A549 (cell line): ENCODE measurements around the gene EFNA5. TPM values are rescaled to one million over a fixed set of nuclear protein-coding genes. Genes with fewer than 3 reads are reported as not detected.

ENCODE experiments used
- ATAC-seq, 2 experiments: fragments of 200-7000 bp in 1 of 2; fragments of >200 bp in 1 of 2; cut with Nextera tagmentation in 1 of 2; cut with Tn5 transposase in 1 of 2; 3 replicates each; pipeline versions ENCODE4 v1.8.0 to v1.9.1; 2018 to 2020; ENCODE audit warnings: mild to moderate bottlenecking in 1 of 2, moderate library complexity in 1 of 2
- CTCF ChIA-PET: fragments of 300-600 bp; sonication (Branson Sonifier 250); formaldehyde crosslinking; extraction: SDS; loops from one replicate; lab custom pipeline; 2021; ENCODE audit warnings: antibody characterized with exemption, inconsistent platforms; lab: Yijun Ruan, JAX
- POLR2A ChIA-PET: fragments of 350-600 bp; formaldehyde crosslinking; extraction: SDS; loops from one replicate; lab custom pipeline; 2021; ENCODE audit warnings: antibody characterized with exemption, inconsistent platforms; lab: Yijun Ruan, JAX
- DNase-seq, 2 experiments: peaks; one replicate each; pipeline versions ENCODE4 v3.0.0 to v3.0.0-alpha.2; 2011 to 2016; ENCODE audit warnings: low read depth in 1 of 2, low spot score in 1 of 2
- FAIRE-seq: peaks from 2 replicates; lab custom pipeline; 2011; peaks lifted over from hg19 to GRCh38; lab: Jason Lieb, UNC
- H3K27ac ChIP-seq, 2 experiments: fragments of >200 bp; sonication (Bioruptor Twin); formaldehyde crosslinking; 3 replicates each; pipeline ENCODE4 v1.5.1; 2016 to 2017
- H3K4me1 ChIP-seq: fragments of >200 bp; sonication (Bioruptor Twin); formaldehyde crosslinking; 3 replicates; pipeline ENCODE4 v1.6.1; 2016
- H3K4me2 ChIP-seq: fragments of >200 bp; sonication (Bioruptor Twin); formaldehyde crosslinking; 3 replicates; pipeline ENCODE4 v1.6.1; 2016
- H3K4me3 ChIP-seq: fragments of >200 bp; sonication (Bioruptor Twin); formaldehyde crosslinking; 3 replicates; pipeline ENCODE4 v1.5.1; 2016
- H3K9me3 ChIP-seq: fragments of >200 bp; sonication (Bioruptor Twin); formaldehyde crosslinking; 3 replicates; pipeline ENCODE4 v1.6.1; 2016
- CHD2 ChIP-seq: fragments of 150-350 bp; IDR thresholded peaks from 2 replicates; pipeline ENCODE4 v1.6.1; 2014; ENCODE audit warnings: low read length; ENCODE audit not compliant: partially characterized antibody
- CHD4 ChIP-seq: fragments of 200-600 bp; sonication (generic); IDR thresholded peaks from 2 replicates; pipeline ENCODE4 v1.6.1; 2016; ENCODE audit warnings: antibody characterized with exemption, mild to moderate bottlenecking, borderline replicate concordance
- EHF ChIP-seq: fragments of 250-450 bp; sonication (Bioruptor Pico); IDR thresholded peaks from 2 replicates; pipeline ENCODE4 v1.5.0; 2020; ENCODE audit warnings: mild to moderate bottlenecking
- EP300 ChIP-seq, 2 experiments: fragments of >200 bp; sonication (Bioruptor Twin); formaldehyde crosslinking; IDR thresholded peaks; 2 replicates in 1 of 2; 3 replicates in 1 of 2; pipeline ENCODE4 v1.6.1; 2016 to 2017
- ESRRA ChIP-seq: fragments of 150-350 bp; IDR thresholded peaks from 2 replicates; pipeline ENCODE4 v1.6.1; 2014; ENCODE audit warnings: mild to moderate bottlenecking, low read length, borderline replicate concordance
- FOSL2 ChIP-seq, 2 experiments: fragments of 450-650 bp in 1 of 2; fragments of >200 bp in 1 of 2; sonication (Bioruptor Twin) in 1 of 2; formaldehyde crosslinking; IDR thresholded peaks; 2 replicates each; pipeline versions ENCODE4 v1.5.0 to v1.6.1; 2016 to 2020; ENCODE audit warnings: mild to moderate bottlenecking in 1 of 2, moderate library complexity in 1 of 2
- HEYL ChIP-seq: fragments of 250-450 bp; sonication (Bioruptor Pico); IDR thresholded peaks from 2 replicates; pipeline ENCODE4 v1.8.0; 2021; ENCODE audit warnings: mild to moderate bottlenecking, moderate library complexity
- HMGXB4 ChIP-seq: fragments of 250-450 bp; sonication (Bioruptor Pico); IDR thresholded peaks from 2 replicates; pipeline ENCODE4 v1.5.0; 2021; ENCODE audit warnings: mild to moderate bottlenecking, moderate library complexity, borderline replicate concordance
- HOXA7 ChIP-seq: fragments of 250-450 bp; sonication (Bioruptor Pico); IDR thresholded peaks from 2 replicates; pipeline ENCODE4 v1.5.0; 2020; ENCODE audit warnings: mild to moderate bottlenecking, moderate library complexity
- HOXB13 ChIP-seq: fragments of 250-450 bp; sonication (Bioruptor Pico); IDR thresholded peaks from 2 replicates; pipeline ENCODE4 v1.5.0; 2020; ENCODE audit warnings: low read depth, mild to moderate bottlenecking, moderate library complexity
- KDM1A ChIP-seq: fragments of 200-600 bp; sonication (generic); IDR thresholded peaks from 2 replicates; pipeline ENCODE4 v1.6.1; 2016; ENCODE audit warnings: low read depth, mild to moderate bottlenecking
- MYC ChIP-seq: IDR thresholded peaks from 2 replicates; pipeline ENCODE4 v1.6.1; 2012; ENCODE audit warnings: mild to moderate bottlenecking, inconsistent platforms, low read length, improper control_type of control experiment, borderline replicate concordance
- NR3C1 ChIP-seq: fragments of >200 bp; sonication (Bioruptor Twin); formaldehyde crosslinking; IDR thresholded peaks from 3 replicates; pipeline ENCODE4 v1.6.1; 2017
- RARB ChIP-seq: fragments of 250-450 bp; sonication (Bioruptor Pico); IDR thresholded peaks from 2 replicates; pipeline ENCODE4 v1.8.0; 2021; ENCODE audit warnings: mild to moderate bottlenecking, moderate library complexity
- REST ChIP-seq: fragments of 200-600 bp; sonication (generic); IDR thresholded peaks from 2 replicates; pipeline ENCODE4 v1.6.1; 2016; ENCODE audit warnings: antibody characterized with exemption, mild to moderate bottlenecking, moderate library complexity
- TP53 ChIP-seq: fragments of 250-450 bp; sonication (Bioruptor Pico); IDR thresholded peaks from 2 replicates; pipeline ENCODE4 v1.5.0; 2021; ENCODE audit warnings: mild to moderate bottlenecking, moderate library complexity
- ZNF302 ChIP-seq: fragments of 250-450 bp; sonication (Bioruptor Pico); IDR thresholded peaks from 2 replicates; pipeline ENCODE4 v1.9.0; 2021; ENCODE audit warnings: inconsistent platforms, mild to moderate bottlenecking, moderate library complexity
- WGBS: methylation state at CpG from one replicate; pipeline ENCODE4 v1.1.6; 2017; ENCODE audit errors: missing lambda C conversion rate; 5-methylcytosine and 5-hydroxymethylcytosine counted together
- polyA plus RNA-seq, 4 experiments: library from polyadenylated mRNA; depleted of rRNA in 3 of 4; stranded (reverse); fragments of >200 nt; fragmentation: RNase III in 1 of 4; extraction: RNeasy Plus Mini Kit Qiagen cat#74134 plus additional on column Dnase treatment in 1 of 4; gene quantifications; 2 replicates in 3 of 4; 3 replicates in 1 of 4; pipeline ENCODE4 v1.2.3, GENCODE V29; 2011 to 2017

The EFNA5 gene
- polyA plus RNA-seq, 2 of the 4 experiments (the other 2 are of a cell fraction), result 8.5 to 20.7 TPM

GRCh38 chr5:107408564-107408963 lies 262.2 kb downstream of the EFNA5 start:
- TF ChIP-seq EHF (CRISPR knock-in tag) (no peak), EP300 (IDR thresholded peaks at IDR 0.05) (no peak), TP53 (no peak), KDM1A (no peak), HMGXB4 (CRISPR knock-in tag) (no peak)

GRCh38 chr5:107407713-107408298 lies 262.9 kb downstream of the EFNA5 start:
- CTCF ChIA-PET, result interaction anchor here (1.2 kb wide), 1 partner anchor 164 kb away, joined by 3 read pairs; no protein-coding TSS in a partner anchor

More at GRCh38 chr5:107408564-107408963, 262.2 kb downstream of the EFNA5 start:
- Histone ChIP-seq H3K4me3 (no peak overlapping the region), H3K27ac (peak overlapping the region in 1 of 2 experiments; percentile 28; a peak in 2 of 6 replicates), H3K4me2 (no peak overlapping the region), H3K4me1 (peaks cover 11% of the 10 kb centered on the region; the same call in 2 of the 3 replicates), H3K9me3 (no peaks in the 10 kb centered on the region)
- CTCF ChIA-PET, result interaction anchor here (0.6 to 1.0 kb wide), 2 partner anchors 9 to 34 kb away, joined by 3 read pairs; no protein-coding TSS in a partner anchor
- POLR2A ChIA-PET, result no interaction called here
- 99% methylated on average over 2 of the region's 2 CpGs for WGBS
- DNase-seq (no peak), ATAC-seq (no peak), FAIRE-seq (no peak)

More at GRCh38 chr5:107407713-107408298, 262.9 kb downstream of the EFNA5 start:
- no peak overlapping the region for H3K4me2 ChIP-seq
- H3K4me1 ChIP-seq, result peaks cover 16% of the 10 kb centered on the region; the same call in 2 of the 3 replicates
- POLR2A ChIA-PET, result no interaction called here
- no peak overlapping the region for H3K27ac ChIP-seq
- DNase-seq (no peak), ATAC-seq (no peak), FAIRE-seq (no peak)
- TF ChIP-seq FOSL2 (IDR thresholded peaks at IDR 0.05), result no peak
- no peak for TF ChIP-seq FOSL2 (CRISPR knock-in tag; IDR thresholded peaks at IDR 0.05)
- no peak for TF ChIP-seq HOXB13 (CRISPR knock-in tag)
- TF ChIP-seq RARB (CRISPR knock-in tag), result no peak
- TF ChIP-seq HEYL (CRISPR knock-in tag), result no peak
- TF ChIP-seq REST, result no peak
- no peak for TF ChIP-seq ESRRA
- TF ChIP-seq NR3C1, result no peak
- no peak for TF ChIP-seq CHD4
- no peak for TF ChIP-seq CHD2
- no peak for TF ChIP-seq HOXA7 (CRISPR knock-in tag)
- no peak for TF ChIP-seq MYC
- TF ChIP-seq ZNF302 (CRISPR knock-in tag), result no peak
- no peak overlapping the region for H3K4me3 ChIP-seq
- 82% methylated on average over 3 of the region's 3 CpGs for WGBS
- no peaks in the 10 kb centered on the region for H3K9me3 ChIP-seq
